Activated naive CD8-positive, alpha-beta T cell treated with anti-CD3 and anti-CD28 coated beads, Interleukin-2, amount 10 ng/mL, durations not matched to agents 7 days and 5 days (primary cell): ENCODE data around the gene LPAR2. TPM values are rescaled to one million over a fixed set of nuclear protein-coding genes. Genes with fewer than 3 reads are reported as not detected.

ENCODE experiments used
- ATAC-seq: fragments of 150-1000 bp; cut with Tn5 transposase; one replicate; pipeline ENCODE4 v1.10.0; 2021; ENCODE audit warnings: low read depth, moderate library complexity
- POLR2A ChIA-PET: fragments of 350-600 bp; sonication (Branson Sonifier 250); formaldehyde crosslinking; loops from one replicate; lab custom pipeline; 2021; ENCODE audit warnings: antibody characterized with exemption; lab: Charles Lee
- DNase-seq: peaks from one replicate; pipeline ENCODE4 v3.0.0; 2021
- H3K27ac Mint-ChIP-seq: one replicate; pipeline ENCODE4 v1.8.0; 2022; ENCODE audit warnings: mild to moderate bottlenecking, mixed read lengths
- H3K27me3 Mint-ChIP-seq: one replicate; pipeline ENCODE4 v1.8.0; 2022; ENCODE audit warnings: mild to moderate bottlenecking, moderate library complexity, mixed read lengths
- H3K36me3 Mint-ChIP-seq: one replicate; pipeline ENCODE4 v1.8.0; 2021; ENCODE audit warnings: mild to moderate bottlenecking, mixed read lengths
- H3K4me1 Mint-ChIP-seq: one replicate; pipeline ENCODE4 v1.8.0; 2021; ENCODE audit warnings: mixed read lengths
- H3K4me3 Mint-ChIP-seq: one replicate; pipeline ENCODE4 v1.8.0; 2022; ENCODE audit warnings: mild to moderate bottlenecking, moderate library complexity, mixed read lengths
- H3K9me3 Mint-ChIP-seq: one replicate; pipeline ENCODE4 v1.8.0; 2021; ENCODE audit warnings: mixed read lengths
- total RNA-seq, 2 experiments: library from RNA; stranded (reverse); gene quantifications; one replicate each; pipeline ENCODE4 v1.2.3, GENCODE V29; 2021

Gene LPAR2
- total RNA-seq, 2 experiments from 2014 or later, result 73.6 to 73.8 TPM

GRCh38 chr19:19661141-19661674 lies 33.2 kb upstream of the LPAR2 start:
- Mint-ChIP-seq H3K27me3 (no peaks in the 10 kb centered on the region), H3K9me3 (no peaks in the 10 kb centered on the region), H3K4me3 (peak overlapping the region; percentile 93), H3K36me3 (peaks cover 34% of the 10 kb centered on the region), H3K4me1 (peaks cover 18% of the 10 kb centered on the region), H3K27ac (peak overlapping the region; percentile 93)
- ATAC-seq (no peak), DNase-seq (no peak)
- POLR2A ChIA-PET, result interaction anchor here (0.6 to 3.0 kb wide), 11 partner anchors 8 to 333 kb away, joined by 3 to 17 read pairs (median 7); partner anchors contain the start of genes TSSK6, ZNF506 and ZNF93

GRCh38 chr19:19659646-19660245 lies 31.7 kb upstream of the LPAR2 start:
- Mint-ChIP-seq H3K36me3 (peaks cover 37% of the 10 kb centered on the region), H3K4me1 (peaks cover 18% of the 10 kb centered on the region), H3K4me3 (no peak overlapping the region), H3K27ac (peak overlapping the region; percentile 38), H3K27me3 (no peaks in the 10 kb centered on the region), H3K9me3 (no peaks in the 10 kb centered on the region)
- POLR2A ChIA-PET, result interaction anchor here (0.5 to 1.3 kb wide), 2 partner anchors 16 to 108 kb away, joined by 3 read pairs; partner anchors contain the start of gene GMIP
- DNase-seq (no peak), ATAC-seq (no peak)

- H3K27ac Mint-ChIP-seq, result no peak overlapping the region
Measured at GRCh38 chr19:19657397-19657783, 29.4 kb upstream of the LPAR2 start.

GRCh38 chr19:19656451-19657396 lies 28.7 kb upstream of the LPAR2 start:
- Mint-ChIP-seq H3K27ac (no peak overlapping the region), H3K9me3 (no peaks in the 10 kb centered on the region), H3K4me3 (no peak overlapping the region), H3K4me1 (peaks cover 6% of the 10 kb centered on the region), H3K36me3 (peaks cover 34% of the 10 kb centered on the region), H3K27me3 (no peaks in the 10 kb centered on the region)
- POLR2A ChIA-PET, result interaction anchor here (0.7 kb wide), 1 partner anchor 12 kb away, joined by 3 read pairs; no protein-coding TSS in a partner anchor
- ATAC-seq, result no peak
- no peak for DNase-seq

More at GRCh38 chr19:19657397-19657783, 29.4 kb upstream of the LPAR2 start:
- POLR2A ChIA-PET, result interaction anchor here (0.7 kb wide), 1 partner anchor 12 kb away, joined by 3 read pairs; no protein-coding TSS in a partner anchor
- no peak for ATAC-seq
- H3K4me1 Mint-ChIP-seq, result peaks cover 13% of the 10 kb centered on the region
- H3K9me3 Mint-ChIP-seq, result no peaks in the 10 kb centered on the region
- no peak overlapping the region for H3K4me3 Mint-ChIP-seq
- H3K27me3 Mint-ChIP-seq, result no peaks in the 10 kb centered on the region
- H3K36me3 Mint-ChIP-seq, result peaks cover 40% of the 10 kb centered on the region
- DNase-seq, result no peak

- POLR2A ChIA-PET, result interaction anchor here (0.6 to 0.9 kb wide), 2 partner anchors 10 to 222 kb away, joined by 3 read pairs; no protein-coding TSS in a partner anchor
- no peak overlapping the region for H3K27ac Mint-ChIP-seq
- no peak for DNase-seq
Measured at GRCh38 chr19:19655641-19656343, 27.8 kb upstream of the LPAR2 start.

GRCh38 chr19:19655051-19655594 lies 27.1 kb upstream of the LPAR2 start:
- H3K27me3 Mint-ChIP-seq, result no peaks in the 10 kb centered on the region
- POLR2A ChIA-PET, result interaction anchor here (0.6 to 0.9 kb wide), 2 partner anchors 9 to 221 kb away, joined by 3 read pairs; no protein-coding TSS in a partner anchor
- H3K27ac Mint-ChIP-seq, result no peak overlapping the region
- no peaks in the 10 kb centered on the region for H3K4me1 Mint-ChIP-seq
- H3K36me3 Mint-ChIP-seq, result peaks cover 23% of the 10 kb centered on the region
- H3K9me3 Mint-ChIP-seq, result no peaks in the 10 kb centered on the region
- DNase-seq, result no peak
- no peak for ATAC-seq
- no peak overlapping the region for H3K4me3 Mint-ChIP-seq

More at GRCh38 chr19:19655641-19656343, 27.8 kb upstream of the LPAR2 start:
- no peak for ATAC-seq
- Mint-ChIP-seq H3K27me3 (no peaks in the 10 kb centered on the region), H3K4me1 (no peaks in the 10 kb centered on the region), H3K9me3 (no peaks in the 10 kb centered on the region), H3K4me3 (no peak overlapping the region), H3K36me3 (peaks cover 25% of the 10 kb centered on the region)

GRCh38 chr19:19654441-19654840 lies 26.4 kb upstream of the LPAR2 start:
- no peak for ATAC-seq
- H3K4me3 Mint-ChIP-seq, result no peak overlapping the region
- no peaks in the 10 kb centered on the region for H3K4me1 Mint-ChIP-seq
- peaks cover 20% of the 10 kb centered on the region for H3K36me3 Mint-ChIP-seq
- H3K9me3 Mint-ChIP-seq, result no peaks in the 10 kb centered on the region
- DNase-seq, result no peak
- no peak overlapping the region for H3K27ac Mint-ChIP-seq
- no peaks in the 10 kb centered on the region for H3K27me3 Mint-ChIP-seq
- POLR2A ChIA-PET, result no interaction called here

- ATAC-seq (no peak), DNase-seq (no peak)
- H3K9me3 Mint-ChIP-seq, result no peaks in the 10 kb centered on the region
- peaks cover 22% of the 10 kb centered on the region for H3K36me3 Mint-ChIP-seq
- H3K4me3 Mint-ChIP-seq, result no peak overlapping the region
- H3K27ac Mint-ChIP-seq, result no peak overlapping the region
- H3K27me3 Mint-ChIP-seq, result no peaks in the 10 kb centered on the region
- POLR2A ChIA-PET, result interaction anchor here (1.2 to 1.4 kb wide), 2 partner anchors 8 to 10 kb away, joined by 3 to 11 read pairs; no protein-coding TSS in a partner anchor
- H3K4me1 Mint-ChIP-seq, result no peaks in the 10 kb centered on the region
Measured at GRCh38 chr19:19653597-19654147, 25.7 kb upstream of the LPAR2 start.

GRCh38 chr19:19652482-19653295 lies 24.7 kb upstream of the LPAR2 start:
- H3K4me1 Mint-ChIP-seq, result no peaks in the 10 kb centered on the region
- DNase-seq, result no peak
- peaks cover 16% of the 10 kb centered on the region for H3K36me3 Mint-ChIP-seq
- POLR2A ChIA-PET, result interaction anchor here (0.8 to 3.3 kb wide), 4 partner anchors 9 to 16 kb away, joined by 3 to 11 read pairs (median 6); partner anchors contain the start of gene ZNF101
- no peak for ATAC-seq
- no peak overlapping the region for H3K27ac Mint-ChIP-seq
- no peak overlapping the region for H3K4me3 Mint-ChIP-seq
- no peaks in the 10 kb centered on the region for H3K27me3 Mint-ChIP-seq
- no peaks in the 10 kb centered on the region for H3K9me3 Mint-ChIP-seq

- Mint-ChIP-seq H3K9me3 (no peaks in the 10 kb centered on the region), H3K4me1 (no peaks in the 10 kb centered on the region), H3K4me3 (no peak overlapping the region), H3K27me3 (no peaks in the 10 kb centered on the region), H3K27ac (no peak overlapping the region), H3K36me3 (peaks cover 17% of the 10 kb centered on the region)
- POLR2A ChIA-PET, result interaction anchor here (0.6 to 3.3 kb wide), 2 partner anchors 11 to 249 kb away, joined by 3 to 10 read pairs; no protein-coding TSS in a partner anchor
- DNase-seq, result no peak
- ATAC-seq, result no peak
Measured at GRCh38 chr19:19651076-19651475, 23.1 kb upstream of the LPAR2 start.

- H3K27me3 Mint-ChIP-seq, result no peaks in the 10 kb centered on the region
- POLR2A ChIA-PET, result interaction anchor here (0.5 to 3.3 kb wide), 3 partner anchors 11 to 148 kb away, joined by 3 to 10 read pairs (median 4); no protein-coding TSS in a partner anchor
- H3K27ac Mint-ChIP-seq, result no peak overlapping the region
- no peaks in the 10 kb centered on the region for H3K4me1 Mint-ChIP-seq
- no peak for ATAC-seq
- no peak overlapping the region for H3K4me3 Mint-ChIP-seq
- no peak for DNase-seq
- H3K9me3 Mint-ChIP-seq, result no peaks in the 10 kb centered on the region
- H3K36me3 Mint-ChIP-seq, result peaks cover 17% of the 10 kb centered on the region
Measured at GRCh38 chr19:19650331-19650730, 22.3 kb upstream of the LPAR2 start.
